Stomach (tissue), 4 donors: ENCODE data around the gene GDNF.

Experiments
- POLR2A ChIP-seq, 4 donors: fragments of 450-650 bp; IDR thresholded peaks; one replicate each; pipeline ENCODE4 v1.6.1; 2016; ENCODE audit warnings: antibody characterized with exemption in 4 of 4, control low read depth in 2 of 4, mild to moderate bottlenecking in 1 of 4, moderate library complexity in 1 of 4
- TF ChIP-seq, protein P1 (sequence below), 7 experiments: fragments of 450-650 bp in 4 of 7; fragments of 200-600 bp in 3 of 7; sonication (generic) in 3 of 7; IDR thresholded peaks; one replicate each; pipeline ENCODE4 v1.5.1; 2016 to 2019; ENCODE audit warnings: antibody characterized with exemption in 7 of 7, control low read depth in 2 of 7, mild to moderate bottlenecking in 1 of 7

DNA sequence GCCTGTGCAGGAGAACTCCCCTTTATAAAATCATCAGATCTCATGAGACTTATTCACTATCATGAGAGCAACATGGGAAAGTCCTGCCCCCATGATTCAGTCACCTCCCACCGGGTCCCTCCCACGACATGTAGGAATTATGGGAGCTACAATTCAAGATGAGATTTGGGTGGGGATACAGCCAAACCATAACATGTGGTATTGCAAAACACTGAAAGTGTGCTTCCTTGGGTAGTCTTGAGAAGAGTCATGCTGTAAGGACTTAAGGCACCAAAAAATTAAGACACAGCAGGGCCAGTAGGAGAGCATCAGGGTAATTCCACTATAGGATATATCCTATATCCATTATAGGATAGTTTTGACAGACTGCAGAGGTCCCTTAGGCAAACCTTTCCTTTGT, 29.4 kb upstream of the GDNF start:
- TF ChIP-seq, protein P1, sequence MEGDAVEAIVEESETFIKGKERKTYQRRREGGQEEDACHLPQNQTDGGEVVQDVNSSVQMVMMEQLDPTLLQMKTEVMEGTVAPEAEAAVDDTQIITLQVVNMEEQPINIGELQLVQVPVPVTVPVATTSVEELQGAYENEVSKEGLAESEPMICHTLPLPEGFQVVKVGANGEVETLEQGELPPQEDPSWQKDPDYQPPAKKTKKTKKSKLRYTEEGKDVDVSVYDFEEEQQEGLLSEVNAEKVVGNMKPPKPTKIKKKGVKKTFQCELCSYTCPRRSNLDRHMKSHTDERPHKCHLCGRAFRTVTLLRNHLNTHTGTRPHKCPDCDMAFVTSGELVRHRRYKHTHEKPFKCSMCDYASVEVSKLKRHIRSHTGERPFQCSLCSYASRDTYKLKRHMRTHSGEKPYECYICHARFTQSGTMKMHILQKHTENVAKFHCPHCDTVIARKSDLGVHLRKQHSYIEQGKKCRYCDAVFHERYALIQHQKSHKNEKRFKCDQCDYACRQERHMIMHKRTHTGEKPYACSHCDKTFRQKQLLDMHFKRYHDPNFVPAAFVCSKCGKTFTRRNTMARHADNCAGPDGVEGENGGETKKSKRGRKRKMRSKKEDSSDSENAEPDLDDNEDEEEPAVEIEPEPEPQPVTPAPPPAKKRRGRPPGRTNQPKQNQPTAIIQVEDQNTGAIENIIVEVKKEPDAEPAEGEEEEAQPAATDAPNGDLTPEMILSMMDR (IDR thresholded peaks at IDR 0.05), result no peak
- no peak for TF ChIP-seq POLR2A (IDR thresholded peaks at IDR 0.05)
